ES-I3 (cell line): ENCODE measurements around the gene SPAG16.

Experiments
- H3K36me3 ChIP-seq: 2 replicates; pipeline ENCODE4 v1.6.1; 2013; ENCODE audit warnings: mild to moderate bottlenecking, low read length, control low read depth, moderate library complexity; ENCODE audit not compliant: insufficient read depth
- H3K4me1 ChIP-seq: 2 replicates; pipeline ENCODE4 v1.6.1; 2013; ENCODE audit warnings: mild to moderate bottlenecking, control low read depth, low read length; ENCODE audit not compliant: insufficient read depth
- H3K9ac ChIP-seq: 2 replicates; pipeline ENCODE4 v1.6.1; 2013; ENCODE audit warnings: low read depth, mild to moderate bottlenecking, low read length, moderate library complexity
- H3K9me3 ChIP-seq: 2 replicates; pipeline ENCODE4 v1.6.1; 2013; ENCODE audit warnings: mild to moderate bottlenecking, low read length, moderate library complexity; ENCODE audit not compliant: control insufficient read depth, insufficient read depth

Gene SPAG16

GRCh38 chr2:213763354-213763753 lies 479.1 kb downstream of the SPAG16 start:
- Histone ChIP-seq H3K4me1 (no peaks in the 10 kb centered on the region), H3K36me3 (no peaks in the 10 kb centered on the region), H3K9ac (no peak overlapping the region), H3K9me3 (no peaks in the 10 kb centered on the region)

GRCh38 chr2:213763963-213764362 lies 479.7 kb downstream of the SPAG16 start:
- Histone ChIP-seq H3K9me3 (no peaks in the 10 kb centered on the region), H3K9ac (no peak overlapping the region)

GRCh38 chr2:213764849-213765248 lies 480.6 kb downstream of the SPAG16 start:
- H3K9ac ChIP-seq = no peak overlapping the region
- no peaks in the 10 kb centered on the region for H3K4me1 ChIP-seq
- no peaks in the 10 kb centered on the region for H3K36me3 ChIP-seq
- H3K9me3 ChIP-seq = no peaks in the 10 kb centered on the region

More at GRCh38 chr2:213763963-213764362, 479.7 kb downstream of the SPAG16 start:
- Histone ChIP-seq H3K4me1 (no peaks in the 10 kb centered on the region), H3K36me3 (no peaks in the 10 kb centered on the region)

GRCh38 chr2:213766062-213766461 lies 481.8 kb downstream of the SPAG16 start:
- no peaks in the 10 kb centered on the region for H3K4me1 ChIP-seq
- no peaks in the 10 kb centered on the region for H3K9me3 ChIP-seq
- no peaks in the 10 kb centered on the region for H3K36me3 ChIP-seq
- no peak overlapping the region for H3K9ac ChIP-seq

GRCh38 chr2:213766465-213766901 lies 482.2 kb downstream of the SPAG16 start:
- H3K9me3 ChIP-seq = no peaks in the 10 kb centered on the region
- H3K36me3 ChIP-seq = no peaks in the 10 kb centered on the region
- no peak overlapping the region for H3K9ac ChIP-seq
- H3K4me1 ChIP-seq = no peaks in the 10 kb centered on the region

GRCh38 chr2:213787869-213788268 lies 503.6 kb downstream of the SPAG16 start:
- Histone ChIP-seq H3K36me3 (no peaks in the 10 kb centered on the region), H3K4me1 (no peaks in the 10 kb centered on the region), H3K9me3 (no peaks in the 10 kb centered on the region)

GRCh38 chr2:213789940-213790339 lies 505.7 kb downstream of the SPAG16 start:
- Histone ChIP-seq H3K9ac (no peak overlapping the region), H3K4me1 (no peaks in the 10 kb centered on the region), H3K9me3 (no peaks in the 10 kb centered on the region), H3K36me3 (no peaks in the 10 kb centered on the region)

More at GRCh38 chr2:213787869-213788268, 503.6 kb downstream of the SPAG16 start:
- H3K9ac ChIP-seq = no peak overlapping the region

GRCh38 chr2:213792045-213792444 lies 507.8 kb downstream of the SPAG16 start:
- no peaks in the 10 kb centered on the region for H3K36me3 ChIP-seq
- H3K9me3 ChIP-seq = no peaks in the 10 kb centered on the region
- no peak overlapping the region for H3K9ac ChIP-seq
- no peaks in the 10 kb centered on the region for H3K4me1 ChIP-seq

GRCh38 chr2:213806125-213806726 lies 522.0 kb downstream of the SPAG16 start:
- H3K9me3 ChIP-seq = no peaks in the 10 kb centered on the region

GRCh38 chr2:213816583-213816982 lies 532.3 kb downstream of the SPAG16 start:
- H3K4me1 ChIP-seq = no peaks in the 10 kb centered on the region
- no peak overlapping the region for H3K9ac ChIP-seq
- no peaks in the 10 kb centered on the region for H3K36me3 ChIP-seq
- no peaks in the 10 kb centered on the region for H3K9me3 ChIP-seq

More at GRCh38 chr2:213806125-213806726, 522.0 kb downstream of the SPAG16 start:
- Histone ChIP-seq H3K9ac (no peak overlapping the region), H3K4me1 (no peaks in the 10 kb centered on the region), H3K36me3 (no peaks in the 10 kb centered on the region)

- Histone ChIP-seq H3K9ac (no peak overlapping the region), H3K36me3 (no peaks in the 10 kb centered on the region), H3K4me1 (no peaks in the 10 kb centered on the region)
Measured at GRCh38 chr2:213818436-213818835, 534.2 kb downstream of the SPAG16 start.

GRCh38 chr2:213834331-213834730 lies 550.1 kb downstream of the SPAG16 start:
- Histone ChIP-seq H3K9ac (no peak overlapping the region), H3K36me3 (no peaks in the 10 kb centered on the region), H3K4me1 (no peaks in the 10 kb centered on the region), H3K9me3 (no peaks in the 10 kb centered on the region)

More at GRCh38 chr2:213818436-213818835, 534.2 kb downstream of the SPAG16 start:
- H3K9me3 ChIP-seq = no peaks in the 10 kb centered on the region

- Histone ChIP-seq H3K9me3 (no peaks in the 10 kb centered on the region), H3K9ac (no peak overlapping the region), H3K36me3 (no peaks in the 10 kb centered on the region), H3K4me1 (no peaks in the 10 kb centered on the region)
Measured at GRCh38 chr2:213834746-213835145, 550.5 kb downstream of the SPAG16 start.

GRCh38 chr2:213846856-213847255 lies 562.6 kb downstream of the SPAG16 start:
- no peaks in the 10 kb centered on the region for H3K4me1 ChIP-seq
- H3K9ac ChIP-seq = no peak overlapping the region
- H3K9me3 ChIP-seq = no peaks in the 10 kb centered on the region; the same call in 1 of the 2 replicates
- no peaks in the 10 kb centered on the region for H3K36me3 ChIP-seq

- Histone ChIP-seq H3K36me3 (no peaks in the 10 kb centered on the region), H3K4me1 (no peaks in the 10 kb centered on the region), H3K9me3 (no peaks in the 10 kb centered on the region; the same call in 1 of the 2 replicates), H3K9ac (no peak overlapping the region)
Measured at GRCh38 chr2:213847316-213847715, 563.1 kb downstream of the SPAG16 start.
